Natural killer cell (primary cell): ENCODE data around the gene AXL. TPM values are rescaled to one million over a fixed set of nuclear protein-coding genes. Genes with fewer than 3 reads are reported as not detected.

Experiments
- ATAC-seq, 3 donors: fragments of 150-1000 bp in 2 of 3; fragments of 200-7000 bp in 1 of 3; cut with Tn5 transposase; 1 replicate in 1 of 3; 2 replicates in 2 of 3; pipeline ENCODE4 v1.10.0; 2021; ENCODE audit warnings: mild to moderate bottlenecking in 2 of 3, moderate library complexity in 2 of 3
- DNase-seq, 2 donors: peaks; one replicate each; pipeline versions ENCODE4 v3.0.0 to v3.0.0-alpha.2; 2013 to 2021; ENCODE audit warnings: mixed read lengths in 1 of 2
- H3K27ac ChIP-seq: one replicate; pipeline ENCODE4 v1.5.1; 2013; ENCODE audit warnings: mild to moderate bottlenecking, low read length
- H3K27me3 ChIP-seq: one replicate; pipeline ENCODE4 v1.6.1; 2013; ENCODE audit warnings: low read length; ENCODE audit not compliant: control insufficient read depth, insufficient read depth
- H3K36me3 ChIP-seq: one replicate; pipeline ENCODE4 v1.6.1; 2013; ENCODE audit warnings: low read length; ENCODE audit not compliant: control insufficient read depth, insufficient read depth
- H3K4me1 ChIP-seq: one replicate; pipeline ENCODE4 v1.6.1; 2013; ENCODE audit warnings: low read length; ENCODE audit not compliant: control insufficient read depth, insufficient read depth
- H3K4me3 ChIP-seq: one replicate; pipeline ENCODE4 v1.5.1; 2013; ENCODE audit warnings: low read length
- H3K9me3 ChIP-seq: one replicate; pipeline ENCODE4 v1.6.1; 2013; ENCODE audit warnings: low read length; ENCODE audit not compliant: control insufficient read depth, insufficient read depth
- H3K27ac Mint-ChIP-seq, 2 donors: one replicate each; pipeline ENCODE4 v1.8.0; 2022; ENCODE audit warnings: mild to moderate bottlenecking in 2 of 2, mixed read lengths in 2 of 2, moderate library complexity in 1 of 2
- H3K27me3 Mint-ChIP-seq, 2 donors: one replicate each; pipeline ENCODE4 v1.8.0; 2022; ENCODE audit warnings: low read depth in 2 of 2, mixed read lengths in 2 of 2
- H3K36me3 Mint-ChIP-seq: one replicate; pipeline ENCODE4 v1.8.0; 2022; ENCODE audit warnings: mixed read lengths
- H3K4me1 Mint-ChIP-seq, 2 donors: one replicate each; pipeline ENCODE4 v1.8.0; 2022; ENCODE audit warnings: mixed read lengths in 2 of 2
- H3K4me3 Mint-ChIP-seq: one replicate; pipeline ENCODE4 v1.8.0; 2022; ENCODE audit warnings: mild to moderate bottlenecking, moderate library complexity, mixed read lengths
- H3K9me3 Mint-ChIP-seq, 2 donors: one replicate each; pipeline ENCODE4 v1.8.0; 2022; ENCODE audit warnings: mixed read lengths in 2 of 2
- WGBS: methylation state at CpG from one replicate; pipeline ENCODE4 v1.1.7; 2013; ENCODE audit warnings: missing lambda C conversion rate; ENCODE audit not compliant: insufficient coverage; 5-methylcytosine and 5-hydroxymethylcytosine counted together
- intact Hi-C: fragments of 100-400 bp; cut with micrococcal nuclease; formaldehyde crosslinking; loops from one replicate; pipeline ENCODE4 v1.14.2; 2022
- total RNA-seq, 4 donors: library from RNA; stranded (reverse); fragments of 120-200 nt in 1 of 4; gene quantifications; one replicate each; pipeline versions ENCODE4 v1.2.3 to v1.2.4, GENCODE V29; 2013 to 2022
- TF ChIP-seq, protein P1 (sequence below): fragments of 200-600 bp; IDR thresholded peaks from one replicate; pipeline ENCODE4 v1.8.0; 2022; ENCODE audit warnings: antibody characterized with exemption

Gene AXL
- total RNA-seq, 3 donors from 2014 or later (not counting 1 experiment from before 2014, with no cell fraction given): 0.16 to 0.70 TPM; not detected in 1

- Mint-ChIP-seq H3K27ac (no peak overlapping the region), H3K9me3 (no peaks in the 10 kb centered on the region), H3K4me1 (no peaks in the 10 kb centered on the region), H3K4me3 (no peak overlapping the region), H3K36me3 (no peaks in the 10 kb centered on the region), H3K27me3 (no peaks in the 10 kb centered on the region)
- TF ChIP-seq, protein P1, sequence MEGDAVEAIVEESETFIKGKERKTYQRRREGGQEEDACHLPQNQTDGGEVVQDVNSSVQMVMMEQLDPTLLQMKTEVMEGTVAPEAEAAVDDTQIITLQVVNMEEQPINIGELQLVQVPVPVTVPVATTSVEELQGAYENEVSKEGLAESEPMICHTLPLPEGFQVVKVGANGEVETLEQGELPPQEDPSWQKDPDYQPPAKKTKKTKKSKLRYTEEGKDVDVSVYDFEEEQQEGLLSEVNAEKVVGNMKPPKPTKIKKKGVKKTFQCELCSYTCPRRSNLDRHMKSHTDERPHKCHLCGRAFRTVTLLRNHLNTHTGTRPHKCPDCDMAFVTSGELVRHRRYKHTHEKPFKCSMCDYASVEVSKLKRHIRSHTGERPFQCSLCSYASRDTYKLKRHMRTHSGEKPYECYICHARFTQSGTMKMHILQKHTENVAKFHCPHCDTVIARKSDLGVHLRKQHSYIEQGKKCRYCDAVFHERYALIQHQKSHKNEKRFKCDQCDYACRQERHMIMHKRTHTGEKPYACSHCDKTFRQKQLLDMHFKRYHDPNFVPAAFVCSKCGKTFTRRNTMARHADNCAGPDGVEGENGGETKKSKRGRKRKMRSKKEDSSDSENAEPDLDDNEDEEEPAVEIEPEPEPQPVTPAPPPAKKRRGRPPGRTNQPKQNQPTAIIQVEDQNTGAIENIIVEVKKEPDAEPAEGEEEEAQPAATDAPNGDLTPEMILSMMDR: no peak
- H3K9me3 ChIP-seq: no peaks in the 10 kb centered on the region
- no peaks in the 10 kb centered on the region for H3K27me3 ChIP-seq
- intact Hi-C loops: no loop called here
- no peaks in the 10 kb centered on the region for H3K36me3 ChIP-seq
- H3K27ac ChIP-seq: no peak overlapping the region
- WGBS: 94% methylated on average over 8 of the region's 8 CpGs
- ATAC-seq: no peak
- DNase-seq: no peak
- no peak overlapping the region for H3K4me3 ChIP-seq
- no peaks in the 10 kb centered on the region for H3K4me1 ChIP-seq
Observed at GRCh38 chr19:41232686-41233085, 13.7 kb downstream of the AXL start.

DNA sequence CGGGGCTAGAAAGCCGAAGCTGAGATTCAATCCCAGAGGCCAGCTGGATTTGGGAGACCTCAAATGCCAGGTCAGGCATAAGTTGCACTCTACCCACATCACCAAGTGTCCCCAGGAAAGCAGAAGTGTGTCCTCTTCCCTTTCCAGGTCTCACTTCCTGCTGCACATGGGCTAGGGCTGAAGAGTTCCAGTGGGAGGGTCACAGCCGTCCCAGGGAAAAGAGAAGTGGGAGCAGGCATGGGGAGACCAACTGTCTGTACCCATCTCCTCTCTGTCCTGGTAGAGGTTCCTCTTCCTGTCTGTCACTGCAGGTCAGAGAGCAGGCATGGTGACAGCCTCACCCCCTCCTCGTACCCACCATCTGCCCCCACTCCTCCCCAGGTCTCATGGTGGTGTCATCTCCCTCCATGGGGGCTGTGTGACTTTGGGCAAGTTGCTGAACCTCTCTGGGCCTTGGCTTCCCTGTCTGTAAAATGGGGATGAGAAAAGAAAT is 14.8 kb downstream of the AXL start:
- DNase-seq: no peak
- no peak for ATAC-seq
- 55% methylated on average over 4 of the region's 4 CpGs for WGBS

GRCh38 chr19:41234512-41235168 is 15.6 kb downstream of the AXL start:
- H3K36me3 Mint-ChIP-seq: no peaks in the 10 kb centered on the region
- intact Hi-C loops: no loop called here
- H3K9me3 ChIP-seq: no peaks in the 10 kb centered on the region
- no peaks in the 10 kb centered on the region for H3K4me1 Mint-ChIP-seq
- DNase-seq: no peak
- H3K27ac ChIP-seq: no peak overlapping the region
- H3K9me3 Mint-ChIP-seq: no peaks in the 10 kb centered on the region
- H3K27me3 Mint-ChIP-seq: peaks cover 0 to 2% of the 10 kb centered on the region in 2 donors
- no peaks in the 10 kb centered on the region for H3K4me1 ChIP-seq
- TF ChIP-seq, protein P1: no peak
- H3K27me3 ChIP-seq: no peaks in the 10 kb centered on the region
- H3K27ac Mint-ChIP-seq: no peak overlapping the region
- WGBS: 65% methylated on average over 7 of the region's 8 CpGs
- no peaks in the 10 kb centered on the region for H3K36me3 ChIP-seq
- no peak overlapping the region for H3K4me3 ChIP-seq
- no peak overlapping the region for H3K4me3 Mint-ChIP-seq
- ATAC-seq: no peak

More for the DNA sequence above, 14.8 kb downstream of the AXL start:
- H3K4me1 ChIP-seq: no peaks in the 10 kb centered on the region
- no peaks in the 10 kb centered on the region for H3K9me3 ChIP-seq
- no peak overlapping the region for H3K27ac Mint-ChIP-seq
- H3K27me3 ChIP-seq: no peaks in the 10 kb centered on the region
- H3K36me3 ChIP-seq: no peaks in the 10 kb centered on the region
- intact Hi-C loops: no loop called here
- H3K9me3 Mint-ChIP-seq: no peaks in the 10 kb centered on the region
- no peak overlapping the region for H3K4me3 ChIP-seq
- TF ChIP-seq, protein P1: no peak
- no peak overlapping the region for H3K4me3 Mint-ChIP-seq
- H3K27ac ChIP-seq: no peak overlapping the region
- no peaks in the 10 kb centered on the region for H3K4me1 Mint-ChIP-seq
- no peaks in the 10 kb centered on the region for H3K36me3 Mint-ChIP-seq
- H3K27me3 Mint-ChIP-seq: no peaks in the 10 kb centered on the region

DNA sequence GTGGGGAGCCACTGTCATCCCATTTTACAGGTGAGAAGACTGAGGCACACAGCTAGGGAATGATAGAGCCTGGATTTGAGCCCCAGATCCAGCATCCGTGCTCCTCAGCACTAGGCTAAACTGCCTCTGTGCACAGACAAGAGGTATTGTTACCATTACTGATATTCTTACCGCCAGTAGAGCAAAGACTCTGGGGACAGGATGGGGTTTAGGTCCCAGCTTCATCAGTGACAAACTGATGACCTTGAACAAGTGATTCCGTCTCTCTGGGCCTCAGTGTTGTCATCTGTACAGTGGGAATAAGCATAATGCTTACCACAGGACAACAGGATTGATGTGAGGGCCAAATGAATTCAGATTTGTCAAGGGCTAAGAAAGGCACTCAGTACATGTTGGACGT is 16.5 kb downstream of the AXL start:
- ATAC-seq (no peak), DNase-seq (no peak)
- Mint-ChIP-seq H3K36me3 (no peaks in the 10 kb centered on the region), H3K27me3 (peaks cover 0 to 2% of the 10 kb centered on the region in 2 donors), H3K4me3 (no peak overlapping the region), H3K9me3 (no peaks in the 10 kb centered on the region), H3K4me1 (no peaks in the 10 kb centered on the region), H3K27ac (no peak overlapping the region)
- Histone ChIP-seq H3K9me3 (no peaks in the 10 kb centered on the region), H3K36me3 (no peaks in the 10 kb centered on the region), H3K27me3 (no peaks in the 10 kb centered on the region), H3K4me3 (no peak overlapping the region), H3K4me1 (no peaks in the 10 kb centered on the region), H3K27ac (no peak overlapping the region)
- WGBS: 90% methylated on average over 4 of the region's 4 CpGs
- TF ChIP-seq, protein P1: no peak
- intact Hi-C loops: no loop called here
